Cardiac septum (tissue), 1 donor: ENCODE measurements around the gene LAMB4. TPM values are rescaled to one million over a fixed set of nuclear protein-coding genes. Genes with fewer than 3 reads are reported as not detected.

ENCODE experiments used
- DNase-seq: peaks from one replicate; pipeline ENCODE4 v3.0.0-alpha.2; 2020; ENCODE audit warnings: low spot score
- intact Hi-C: fragments of 100-400 bp; cut with DNase I; formaldehyde crosslinking; loops from one replicate; pipeline ENCODE4 v1.14.0; 2022
- total RNA-seq: library from RNA; stranded (reverse); fragmentation: NEBNext Ultra II Directional; extraction: Animal tissue kit (Norgen Biotek cat#: 25700); gene quantifications from one replicate; pipeline ENCODE4 v1.2.1, GENCODE V29; 2021
- donor health status: DM: no; HTN: no; CAD: no.

LAMB4 gene
- total RNA-seq, 1 donor from 2014 or later, result 0.05 TPM

- DNase-seq, result no peak
- intact Hi-C loops, result no loop called here
These were observed 101.1 kb downstream of the LAMB4 start for GRCh38 chr7:108029034-108029433.

- DNase-seq, result no peak
- intact Hi-C loops, result no loop called here
These were observed 102.0 kb downstream of the LAMB4 start for GRCh38 chr7:108028111-108028510.

- DNase-seq, result no peak
- intact Hi-C loops, result no loop called here
These were observed 102.9 kb downstream of the LAMB4 start for GRCh38 chr7:108027239-108027638.

- intact Hi-C loops, result no loop called here
- no peak for DNase-seq
These were observed 103.5 kb downstream of the LAMB4 start for GRCh38 chr7:108026647-108027046.

- no peak for DNase-seq
- intact Hi-C loops, result no loop called here
These were observed 104.0 kb downstream of the LAMB4 start for GRCh38 chr7:108026116-108026515.

GRCh38 chr7:108024538-108024937 lies 105.6 kb downstream of the LAMB4 start:
- intact Hi-C loops, result no loop called here

GRCh38 chr7:108020585-108020984 lies 109.6 kb downstream of the LAMB4 start:
- intact Hi-C loops, result no loop called here

More at GRCh38 chr7:108024538-108024937, 105.6 kb downstream of the LAMB4 start:
- DNase-seq, result no peak

GRCh38 chr7:108018668-108019067 lies 111.5 kb downstream of the LAMB4 start:
- intact Hi-C loops, result loop anchor here (5.0 kb wide), 1 partner anchor 126 kb away; the partner anchor contains the start of gene DLD
- DNase-seq, result no peak

More at GRCh38 chr7:108020585-108020984, 109.6 kb downstream of the LAMB4 start:
- no peak for DNase-seq

GRCh38 chr7:108017776-108018151 lies 112.4 kb downstream of the LAMB4 start:
- DNase-seq, result no peak
- intact Hi-C loops, result loop anchor here (5.0 kb wide), 1 partner anchor 125 kb away; the partner anchor contains the start of gene DLD

- no peak for DNase-seq
- intact Hi-C loops, result loop anchor here (5.0 kb wide), 1 partner anchor 125 kb away; the partner anchor contains the start of gene DLD
These were observed 113.1 kb downstream of the LAMB4 start for GRCh38 chr7:108016841-108017775.

GRCh38 chr7:108015740-108016139 lies 114.4 kb downstream of the LAMB4 start:
- intact Hi-C loops, result loop anchor here (5.0 kb wide), 1 partner anchor 123 kb away; the partner anchor contains the start of gene DLD

GRCh38 chr7:108014747-108015682 lies 115.1 kb downstream of the LAMB4 start:
- intact Hi-C loops, result loop anchor here (5.0 kb wide), 1 partner anchor 123 kb away; the partner anchor contains the start of gene DLD
- no peak for DNase-seq

More at GRCh38 chr7:108015740-108016139, 114.4 kb downstream of the LAMB4 start:
- no peak for DNase-seq

GRCh38 chr7:108014215-108014614 lies 115.9 kb downstream of the LAMB4 start:
- DNase-seq, result no peak
- intact Hi-C loops, result no loop called here

GRCh38 chr7:108012499-108013430 lies 117.4 kb downstream of the LAMB4 start:
- intact Hi-C loops, result loop anchor here (2.0 kb wide), 1 partner anchor 46 kb away; no protein-coding TSS in a partner anchor
- DNase-seq, result no peak

- no peak for DNase-seq
- intact Hi-C loops, result no loop called here
These were observed 119.8 kb downstream of the LAMB4 start for GRCh38 chr7:108010377-108010776.

- DNase-seq, result no peak
- intact Hi-C loops, result loop anchor here (10.0 kb wide), 1 partner anchor 135 kb away; no protein-coding TSS in a partner anchor
These were observed 120.3 kb downstream of the LAMB4 start for GRCh38 chr7:108009873-108010272.

- no peak for DNase-seq
- intact Hi-C loops, result loop anchor here (10.0 kb wide), 1 partner anchor 136 kb away; no protein-coding TSS in a partner anchor
These were observed 121.3 kb downstream of the LAMB4 start for GRCh38 chr7:108008827-108009226.

GRCh38 chr7:108008240-108008639 lies 121.9 kb downstream of the LAMB4 start:
- no peak for DNase-seq
- intact Hi-C loops, result loop anchor here (10.0 kb wide), 1 partner anchor 137 kb away; no protein-coding TSS in a partner anchor
